Central memory CD8-positive, alpha-beta T cell (primary cell): Measurements from ENCODE around the gene DNAJB2.

Experiments used
- ATAC-seq: fragments of 150-1000 bp; cut with Tn5 transposase; replicated peaks from 2 replicates; pipeline ENCODE4 v1.10.0; 2022; ENCODE audit warnings: mild to moderate bottlenecking, moderate FRiP score, moderate number of reproducible peaks; ENCODE audit not compliant: poor library complexity, severe bottlenecking; ENCODE audit errors: extremely low read depth
- DNase-seq, 2 donors: peaks; one replicate each; pipeline ENCODE4 v3.0.0; 2021; ENCODE audit warnings: low spot score in 2 of 2
- H3K27ac Mint-ChIP-seq: one replicate; pipeline ENCODE4 v1.8.0; 2022; ENCODE audit warnings: low read depth, mild to moderate bottlenecking, moderate library complexity, mixed read lengths
- H3K27me3 Mint-ChIP-seq: one replicate; pipeline ENCODE4 v1.8.0; 2022; ENCODE audit warnings: mixed read lengths
- H3K36me3 Mint-ChIP-seq: one replicate; pipeline ENCODE4 v1.8.0; 2022; ENCODE audit warnings: mild to moderate bottlenecking, moderate library complexity, mixed read lengths; ENCODE audit not compliant: insufficient read depth
- H3K4me1 Mint-ChIP-seq: one replicate; pipeline ENCODE4 v1.8.0; 2022; ENCODE audit warnings: mixed read lengths
- H3K4me3 Mint-ChIP-seq: one replicate; pipeline ENCODE4 v1.8.0; 2022; ENCODE audit warnings: mild to moderate bottlenecking, moderate library complexity, mixed read lengths
- H3K9me3 Mint-ChIP-seq: one replicate; pipeline ENCODE4 v1.8.0; 2022; ENCODE audit warnings: mixed read lengths

DNAJB2 gene

DNA sequence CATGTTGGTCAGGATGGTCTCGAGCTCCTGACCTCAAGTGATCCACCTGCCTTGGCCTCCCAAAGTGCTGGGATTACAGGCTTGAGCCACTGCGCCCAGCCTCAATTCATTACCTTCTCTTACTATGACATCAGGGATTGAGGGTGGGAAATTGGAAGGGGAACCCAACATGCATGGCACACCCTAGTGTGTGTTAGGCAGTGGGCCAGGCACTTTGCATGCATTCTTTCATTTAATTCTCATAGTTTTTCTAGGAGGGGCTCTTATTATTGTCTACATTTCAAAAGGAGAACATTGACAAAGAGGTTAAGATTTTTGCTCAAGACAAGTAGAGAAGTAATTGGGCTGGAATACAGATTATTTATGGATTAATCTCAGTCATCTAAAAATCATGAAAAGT, 10.9 kb upstream of the DNAJB2 start:
- H3K9me3 Mint-ChIP-seq: no peaks in the 10 kb centered on the region
- no peak for ATAC-seq
- H3K27ac Mint-ChIP-seq: no peak overlapping the region
- no peaks in the 10 kb centered on the region for H3K27me3 Mint-ChIP-seq
- no peaks in the 10 kb centered on the region for H3K36me3 Mint-ChIP-seq
- DNase-seq: no peak
- H3K4me1 Mint-ChIP-seq: no peaks in the 10 kb centered on the region
- H3K4me3 Mint-ChIP-seq: no peak overlapping the region

DNA sequence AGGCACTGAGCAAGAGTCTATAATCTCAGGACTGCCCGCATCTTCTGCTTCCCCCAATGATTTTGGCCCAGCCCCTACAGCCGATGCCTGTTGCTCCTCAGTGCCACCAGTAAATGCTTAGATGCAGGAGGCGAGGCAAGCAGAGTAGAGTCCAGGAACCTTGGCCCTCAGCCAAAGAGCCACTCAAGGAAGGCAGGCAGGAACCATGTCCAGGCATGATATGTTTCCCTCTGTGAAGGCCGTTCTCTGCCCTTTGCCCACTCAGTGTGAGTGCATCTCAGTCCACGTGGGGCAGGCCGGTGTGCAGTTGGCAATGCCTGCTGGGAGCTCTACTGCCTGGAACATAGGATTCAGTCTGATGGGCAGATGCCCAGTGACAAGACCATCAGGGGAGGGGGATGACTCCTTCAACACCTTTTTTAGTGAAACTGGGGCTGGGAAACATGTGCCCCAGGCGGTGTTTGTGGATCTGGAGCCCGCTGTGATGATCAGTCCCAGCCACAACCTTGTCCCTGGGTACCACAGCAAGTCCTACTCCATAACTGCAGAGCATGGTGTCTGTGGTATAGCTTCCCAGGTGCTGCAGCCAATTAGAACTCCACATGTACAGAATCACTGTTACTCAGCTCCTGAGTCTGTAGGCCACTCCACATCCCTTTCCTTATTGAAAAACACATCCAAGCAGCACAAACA, 9.7 kb upstream of the DNAJB2 start:
- Mint-ChIP-seq H3K27ac (no peak overlapping the region), H3K4me3 (no peak overlapping the region), H3K36me3 (no peaks in the 10 kb centered on the region)

DNA sequence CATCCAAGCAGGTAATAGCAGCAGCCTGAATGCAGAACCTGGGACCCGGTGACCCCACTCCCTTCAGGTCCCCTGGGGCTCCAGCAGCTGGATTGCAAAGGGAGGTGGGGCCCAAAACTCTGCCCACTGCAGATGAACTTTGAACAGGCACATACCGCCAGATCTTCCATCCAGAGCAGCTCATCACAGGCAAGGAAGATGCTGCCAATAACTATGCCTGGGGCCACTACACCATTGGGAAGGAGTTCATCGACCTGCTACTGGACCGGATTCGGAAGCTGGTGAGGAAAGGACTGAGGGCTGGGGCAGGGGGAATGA, 9.2 kb upstream of the DNAJB2 start:
- Mint-ChIP-seq H3K27me3 (no peaks in the 10 kb centered on the region), H3K27ac (no peak overlapping the region)
- ATAC-seq: no peak

More for the DNA sequence above, 9.7 kb upstream of the DNAJB2 start:
- ATAC-seq (no peak), DNase-seq (no peak)
- Mint-ChIP-seq H3K4me1 (no peaks in the 10 kb centered on the region), H3K27me3 (no peaks in the 10 kb centered on the region), H3K9me3 (no peaks in the 10 kb centered on the region)

DNA sequence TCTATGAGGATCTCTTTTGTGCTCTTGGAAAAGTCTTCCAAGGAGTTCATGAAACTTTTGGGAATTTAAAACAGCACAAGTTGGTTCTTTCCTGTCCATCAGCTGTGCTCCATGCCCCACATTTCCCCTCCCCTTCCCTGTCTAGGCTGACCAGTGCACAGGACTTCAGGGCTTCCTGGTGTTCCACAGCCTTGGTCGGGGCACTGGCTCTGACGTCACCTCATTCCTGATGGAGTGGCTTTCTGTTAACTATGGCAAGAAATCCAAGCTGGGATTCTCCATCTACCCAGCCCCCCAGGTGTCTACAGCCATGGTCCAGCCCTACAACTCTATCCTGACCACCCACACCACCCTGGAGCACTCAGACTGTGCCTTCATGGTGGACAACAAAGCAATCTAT, 8.1 kb upstream of the DNAJB2 start:
- H3K4me3 Mint-ChIP-seq: no peak overlapping the region
- H3K27me3 Mint-ChIP-seq: no peaks in the 10 kb centered on the region
- no peak overlapping the region for H3K27ac Mint-ChIP-seq

More for the DNA sequence above, 9.2 kb upstream of the DNAJB2 start:
- no peaks in the 10 kb centered on the region for H3K4me1 Mint-ChIP-seq
- no peak for DNase-seq
- H3K9me3 Mint-ChIP-seq: no peaks in the 10 kb centered on the region
- no peak overlapping the region for H3K4me3 Mint-ChIP-seq
- no peaks in the 10 kb centered on the region for H3K36me3 Mint-ChIP-seq

DNA sequence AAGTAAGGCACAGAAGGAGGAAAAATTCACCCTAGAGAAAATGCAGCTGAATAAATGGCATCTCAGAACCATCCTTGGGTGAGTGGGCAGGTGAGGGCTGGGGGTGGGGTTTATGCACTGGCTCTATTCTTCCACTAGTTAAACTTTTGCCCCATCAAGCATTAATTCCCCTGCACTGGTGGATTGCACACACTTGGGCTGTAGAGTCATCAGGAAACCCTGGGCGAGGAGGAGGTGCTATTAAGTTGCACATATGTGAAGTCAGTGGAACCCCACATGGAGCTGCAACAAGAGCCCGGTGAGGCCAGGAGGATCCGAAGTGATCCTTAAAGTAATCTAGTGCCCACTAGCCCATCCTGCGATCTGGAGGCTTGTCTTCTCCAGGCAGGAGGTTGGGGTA, 6.8 kb upstream of the DNAJB2 start:
- Mint-ChIP-seq H3K4me1 (peaks cover 4% of the 10 kb centered on the region), H3K36me3 (no peaks in the 10 kb centered on the region)

More for the DNA sequence above, 8.1 kb upstream of the DNAJB2 start:
- no peaks in the 10 kb centered on the region for H3K9me3 Mint-ChIP-seq
- no peaks in the 10 kb centered on the region for H3K36me3 Mint-ChIP-seq
- no peaks in the 10 kb centered on the region for H3K4me1 Mint-ChIP-seq
- ATAC-seq: no peak
- no peak for DNase-seq

DNA sequence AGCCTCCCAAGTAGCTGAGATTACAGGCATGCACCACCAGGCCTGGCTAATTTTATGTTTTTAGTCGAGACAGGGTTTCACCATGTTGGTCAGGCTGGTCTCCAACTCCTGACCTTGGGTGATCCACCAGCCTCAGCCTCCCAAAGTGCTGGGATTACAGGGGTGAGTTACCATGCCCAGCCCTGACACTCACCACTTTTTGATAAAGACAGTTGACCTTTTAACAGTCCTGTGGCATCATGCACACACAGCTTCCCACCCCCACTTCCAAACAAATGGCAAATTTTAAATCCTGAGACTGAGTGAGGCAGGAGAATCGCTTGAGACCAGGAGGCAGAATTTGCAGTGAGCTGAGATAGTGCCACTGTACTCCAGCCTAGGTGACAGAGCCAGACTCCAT, 6.2 kb upstream of the DNAJB2 start:
- no peak for DNase-seq
- no peak for ATAC-seq
- peaks cover 1% of the 10 kb centered on the region for H3K36me3 Mint-ChIP-seq
- no peak overlapping the region for H3K27ac Mint-ChIP-seq
- no peaks in the 10 kb centered on the region for H3K9me3 Mint-ChIP-seq
- H3K4me3 Mint-ChIP-seq: no peak overlapping the region
- H3K27me3 Mint-ChIP-seq: no peaks in the 10 kb centered on the region
- peaks cover 10% of the 10 kb centered on the region for H3K4me1 Mint-ChIP-seq

More for the DNA sequence above, 6.8 kb upstream of the DNAJB2 start:
- H3K27ac Mint-ChIP-seq: no peak overlapping the region
- ATAC-seq (no peak), DNase-seq (no peak)
- H3K27me3 Mint-ChIP-seq: no peaks in the 10 kb centered on the region
- no peak overlapping the region for H3K4me3 Mint-ChIP-seq
- no peaks in the 10 kb centered on the region for H3K9me3 Mint-ChIP-seq

DNA sequence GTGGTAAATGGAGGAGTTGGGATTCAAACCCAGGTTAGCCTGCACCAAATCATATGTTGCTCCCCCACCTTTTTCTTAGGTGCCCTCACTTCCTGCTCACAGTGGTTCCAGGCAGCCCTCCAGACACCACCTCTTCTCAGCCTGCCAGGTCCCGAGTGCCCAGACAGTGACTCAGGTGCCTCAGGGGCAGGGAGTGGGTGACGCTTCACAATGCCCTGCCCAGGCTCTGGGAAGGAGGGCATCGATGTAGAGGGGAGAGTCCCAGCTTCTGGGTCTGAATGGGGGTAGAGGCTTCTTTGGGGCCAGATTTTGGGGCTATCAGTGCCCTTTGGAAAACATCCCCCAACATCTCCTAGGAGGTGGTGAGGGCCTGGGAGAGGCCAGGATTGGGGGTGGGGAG, 5.2 kb upstream of the DNAJB2 start:
- ATAC-seq: no peak
- no peaks in the 10 kb centered on the region for H3K9me3 Mint-ChIP-seq
- peaks cover 19% of the 10 kb centered on the region for H3K4me1 Mint-ChIP-seq
- no peak for DNase-seq
- no peak overlapping the region for H3K27ac Mint-ChIP-seq
- H3K4me3 Mint-ChIP-seq: no peak overlapping the region
- no peaks in the 10 kb centered on the region for H3K27me3 Mint-ChIP-seq
- H3K36me3 Mint-ChIP-seq: peaks cover 5% of the 10 kb centered on the region

DNA sequence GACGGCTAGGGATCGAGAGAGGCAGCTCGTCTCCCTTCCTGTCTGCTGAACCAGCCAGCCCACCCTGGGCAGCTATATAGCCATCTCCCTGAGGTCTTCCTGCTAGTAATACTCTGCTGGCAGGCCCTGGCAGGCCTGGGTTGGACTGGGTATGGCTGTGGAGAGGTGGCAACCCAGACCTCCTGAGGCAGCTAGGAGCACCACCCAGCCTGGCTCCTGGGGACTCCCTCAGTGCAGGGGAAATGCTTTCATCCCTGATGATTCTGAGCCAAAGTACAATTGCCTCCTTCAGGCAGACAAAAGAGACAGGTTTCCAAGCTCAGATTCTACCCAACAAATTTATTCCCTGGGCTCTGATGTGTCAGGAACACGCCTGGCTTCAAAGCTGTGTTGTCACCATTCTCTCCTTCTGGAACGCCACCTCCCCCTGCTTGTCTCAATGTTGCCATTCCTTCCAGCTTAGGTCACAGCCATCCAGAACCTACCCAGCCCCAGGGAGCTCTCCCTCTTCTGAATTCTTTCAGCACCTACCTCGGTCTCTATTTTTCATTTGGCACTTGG, 4.7 kb upstream of the DNAJB2 start:
- H3K4me3 Mint-ChIP-seq: no peak overlapping the region
- H3K27ac Mint-ChIP-seq: peak overlapping the region; percentile 62
- ATAC-seq: no peak
- peaks cover 9% of the 10 kb centered on the region for H3K36me3 Mint-ChIP-seq
- peaks cover 21% of the 10 kb centered on the region for H3K4me1 Mint-ChIP-seq
- H3K27me3 Mint-ChIP-seq: no peaks in the 10 kb centered on the region
- H3K9me3 Mint-ChIP-seq: no peaks in the 10 kb centered on the region
- no peak for DNase-seq

DNA sequence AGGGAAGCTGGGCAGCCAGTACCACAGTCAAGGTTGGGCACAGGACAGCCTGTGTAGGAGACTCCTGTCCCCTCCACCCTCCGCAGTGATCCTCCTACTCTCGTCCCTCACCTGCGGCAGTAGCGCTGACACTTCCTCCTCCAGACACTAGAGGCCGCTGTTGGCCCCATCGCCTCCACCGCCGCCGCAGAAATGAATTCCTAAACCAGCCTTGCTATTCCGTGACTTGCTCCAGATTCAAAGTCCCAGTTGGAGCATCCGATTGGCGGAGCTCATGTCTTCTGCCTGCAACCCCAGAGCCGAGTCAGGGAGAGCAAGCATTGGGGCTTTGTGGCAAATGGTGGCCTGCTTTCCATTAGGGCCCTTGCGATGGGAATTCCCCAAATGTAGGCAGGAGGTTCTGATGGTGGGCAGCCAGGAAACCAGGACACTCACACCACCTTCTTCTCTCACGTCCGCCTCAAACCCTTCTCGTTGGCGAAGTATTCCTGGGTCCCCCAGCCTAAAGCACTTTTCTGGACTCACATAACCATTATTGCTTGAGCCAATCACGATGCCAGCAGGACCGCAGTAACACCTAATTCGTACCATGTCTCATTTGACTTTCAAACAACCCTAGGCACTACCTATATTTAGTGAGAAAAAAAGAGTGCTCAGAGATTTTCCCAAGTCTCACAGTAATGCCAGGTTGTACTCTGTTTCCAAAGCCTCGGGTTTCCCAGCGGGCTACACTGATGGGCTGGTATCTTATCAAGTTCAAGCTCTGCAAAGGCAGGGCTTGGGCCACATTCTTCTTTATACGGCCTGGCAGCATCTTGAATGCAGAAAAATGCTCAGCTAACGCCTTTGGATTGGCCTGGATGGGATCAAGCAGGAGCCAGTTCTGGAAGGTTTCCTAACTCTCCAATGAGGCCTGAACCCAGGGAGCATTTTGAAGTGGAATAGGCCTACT, 1.2 kb upstream of the DNAJB2 start:
- peak; percentile 68 to 71 for DNase-seq
- Mint-ChIP-seq H3K36me3 (peaks cover 30% of the 10 kb centered on the region), H3K4me3 (peak overlapping the region; percentile 88), H3K9me3 (no peaks in the 10 kb centered on the region), H3K4me1 (peaks cover 35% of the 10 kb centered on the region), H3K27ac (peak overlapping the region; percentile 100), H3K27me3 (no peaks in the 10 kb centered on the region)
- no peak for ATAC-seq

DNA sequence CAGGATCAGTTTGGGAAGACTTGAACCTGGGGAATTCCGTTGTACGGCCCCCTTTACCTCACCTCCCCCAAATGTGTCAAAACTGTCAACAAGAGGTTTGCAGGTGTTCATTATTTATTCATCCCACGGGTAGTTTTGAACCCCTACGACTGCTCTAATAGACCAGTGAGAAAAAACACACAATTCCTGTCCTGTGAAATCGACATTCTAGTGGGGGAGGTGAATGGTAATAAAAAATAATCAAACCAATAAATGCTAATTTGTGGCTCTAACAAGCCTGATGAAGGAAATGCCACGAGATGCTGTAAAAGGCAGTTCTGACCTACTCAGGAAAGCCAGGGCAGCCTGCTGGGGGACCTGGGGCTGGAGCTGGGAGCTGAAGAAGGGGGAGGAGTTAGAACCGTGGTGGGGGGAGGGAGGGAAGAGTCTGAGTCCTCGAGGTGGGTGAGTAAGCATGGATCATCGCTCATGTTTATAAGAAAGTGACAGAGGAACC, 463 bp upstream of the DNAJB2 start:
- Mint-ChIP-seq H3K27me3 (no peaks in the 10 kb centered on the region), H3K4me3 (peak overlapping the region; percentile 88), H3K27ac (peak overlapping the region; percentile 100), H3K4me1 (peaks cover 38% of the 10 kb centered on the region), H3K9me3 (no peaks in the 10 kb centered on the region), H3K36me3 (peaks cover 32% of the 10 kb centered on the region)
- ATAC-seq (no peak), DNase-seq (no peak)

DNA sequence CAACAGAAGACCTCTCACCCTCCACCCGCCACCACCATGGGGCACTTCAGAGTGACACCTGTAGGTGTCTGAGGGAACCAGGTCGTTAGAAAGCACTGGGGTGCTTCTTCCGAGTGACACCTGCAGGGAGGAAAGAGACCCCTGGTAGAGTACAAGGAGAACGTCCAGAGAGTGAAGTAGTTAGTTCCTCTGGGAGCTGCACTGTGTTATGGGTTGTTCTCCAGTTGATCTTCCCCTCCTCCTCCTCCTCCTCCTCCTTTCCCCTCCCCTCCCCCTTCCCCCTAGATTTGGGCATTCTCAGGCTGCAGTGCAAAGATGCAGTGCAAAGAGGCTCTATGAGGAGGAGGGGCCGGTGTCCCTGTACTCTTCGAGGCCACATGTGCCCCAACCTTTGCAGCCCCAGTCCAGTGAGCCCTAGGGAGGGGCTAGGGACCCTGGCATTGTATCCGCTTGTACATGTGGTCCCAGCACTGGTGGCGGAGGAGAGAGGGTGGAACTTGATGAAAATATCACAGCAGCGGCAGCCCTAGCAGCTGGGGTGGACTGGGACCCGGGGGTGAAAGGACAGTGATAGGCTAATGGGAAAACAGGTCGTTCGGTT, 850 bp downstream of the DNAJB2 start:
- H3K36me3 Mint-ChIP-seq: peaks cover 40% of the 10 kb centered on the region
- H3K4me1 Mint-ChIP-seq: peaks cover 38% of the 10 kb centered on the region
- no peaks in the 10 kb centered on the region for H3K9me3 Mint-ChIP-seq
- no peak for DNase-seq
- no peaks in the 10 kb centered on the region for H3K27me3 Mint-ChIP-seq
- peak overlapping the region; percentile 88 for H3K4me3 Mint-ChIP-seq
- ATAC-seq: no peak
- H3K27ac Mint-ChIP-seq: peak overlapping the region; percentile 100

DNA sequence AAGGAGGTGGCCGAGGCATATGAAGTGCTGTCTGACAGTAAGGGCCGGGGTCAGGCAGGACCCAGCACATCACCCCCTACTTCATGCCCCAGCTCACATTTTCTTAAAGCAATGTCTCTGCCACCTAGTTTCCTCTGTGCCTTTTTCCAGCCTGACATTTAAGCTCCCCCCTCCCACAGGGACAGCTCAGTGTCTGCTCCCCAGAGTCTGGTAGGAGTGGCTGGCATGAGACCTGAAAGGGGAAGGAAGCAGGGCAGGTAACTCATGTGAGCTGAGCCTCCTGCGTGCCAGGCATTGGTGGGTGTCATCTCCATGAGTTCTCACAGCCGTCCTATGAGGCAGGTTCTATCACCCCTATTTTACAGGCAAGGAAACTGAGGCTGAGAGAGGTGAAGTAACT, 1.5 kb downstream of the DNAJB2 start:
- Mint-ChIP-seq H3K9me3 (no peaks in the 10 kb centered on the region), H3K27me3 (no peaks in the 10 kb centered on the region), H3K4me3 (peak overlapping the region; percentile 88), H3K36me3 (peaks cover 40% of the 10 kb centered on the region), H3K4me1 (peaks cover 44% of the 10 kb centered on the region), H3K27ac (peak overlapping the region; percentile 100)
- ATAC-seq (no peak), DNase-seq (no peak)
